ENCODE data around the gene TFDP2.

Gene TFDP2

GRCh38 chr3:141949399-141949798 lies 199.9 kb downstream of the TFDP2 start:
- H3K4me3 ChIP-seq (ENCODE audit: control insufficient read depth, low read depth, low read length): no peak overlapping the region
- no peak for TF ChIP-seq CTCF (conservative IDR thresholded peaks at IDR 0.05; ENCODE audit: control insufficient read depth, insufficient read depth, low read depth, low read length)
- no peak for DNase-seq (ENCODE audit: low read depth)

- no peak for TF ChIP-seq CTCF (conservative IDR thresholded peaks at IDR 0.05; ENCODE audit: control insufficient read depth, insufficient read depth, low read depth, low read length)
- DNase-seq (ENCODE audit: low read depth): no peak
- H3K4me3 ChIP-seq (ENCODE audit: control insufficient read depth, low read depth, low read length): no peak overlapping the region
Measured at GRCh38 chr3:141945726-141946485, 203.4 kb downstream of the TFDP2 start.

GRCh38 chr3:141942006-141942405 lies 207.3 kb downstream of the TFDP2 start:
- no peak for TF ChIP-seq CTCF (conservative IDR thresholded peaks at IDR 0.05; ENCODE audit: control insufficient read depth, insufficient read depth, low read depth, low read length)
- H3K4me3 ChIP-seq (ENCODE audit: control insufficient read depth, low read depth, low read length): no peak overlapping the region

GRCh38 chr3:141941093-141941492 lies 208.3 kb downstream of the TFDP2 start:
- no peak for TF ChIP-seq CTCF (conservative IDR thresholded peaks at IDR 0.05; ENCODE audit: control insufficient read depth, insufficient read depth, low read depth, low read length)
- DNase-seq (ENCODE audit: low read depth): no peak
- H3K4me3 ChIP-seq (ENCODE audit: control insufficient read depth, low read depth, low read length): no peak overlapping the region

More at GRCh38 chr3:141942006-141942405, 207.3 kb downstream of the TFDP2 start:
- no peak for DNase-seq (ENCODE audit: low read depth)

- no peak for TF ChIP-seq CTCF (conservative IDR thresholded peaks at IDR 0.05; ENCODE audit: control insufficient read depth, insufficient read depth, low read depth, low read length)
- DNase-seq (ENCODE audit: low read depth): peak; percentile 42
- H3K4me3 ChIP-seq (ENCODE audit: control insufficient read depth, low read depth, low read length): no peak overlapping the region
Measured at GRCh38 chr3:141940194-141940776, 209.1 kb downstream of the TFDP2 start.

- TF ChIP-seq CTCF (conservative IDR thresholded peaks at IDR 0.05; ENCODE audit: control insufficient read depth, insufficient read depth, low read depth, low read length): no peak
- H3K4me3 ChIP-seq (ENCODE audit: control insufficient read depth, low read depth, low read length): no peak overlapping the region
- DNase-seq (ENCODE audit: low read depth): no peak
Measured at GRCh38 chr3:141939759-141940158, 209.6 kb downstream of the TFDP2 start.
